SU-DHL-6 (cell line): Measurements from ENCODE around the gene LBX2.

Experiments
- H2AFZ ChIP-seq: fragments of 200-600 bp; sonication (generic); 2 replicates; pipeline ENCODE4 v1.6.1; 2014; ENCODE audit warnings: low read depth, mild to moderate bottlenecking, moderate library complexity, mixed read lengths, antibody characterized with exemption, low read length; ENCODE audit not compliant: severe bottlenecking
- H3F3A ChIP-seq: fragments of 200-600 bp; shearing (Covaris generic); 2 replicates; pipeline ENCODE4 v1.6.0; 2016; ENCODE audit warnings: antibody characterized with exemption, mild to moderate bottlenecking; ENCODE audit not compliant: insufficient read depth
- H3K27ac ChIP-seq: fragments of 200-600 bp; sonication (generic); 2 replicates; pipeline ENCODE4 v1.5.1; 2016; ENCODE audit warnings: low read depth, mild to moderate bottlenecking, low read length, moderate library complexity, mixed read lengths
- H3K27me3 ChIP-seq: fragments of 200-600 bp; sonication (generic), shearing (Covaris generic); 2 replicates; pipeline ENCODE4 v1.6.0; 2014; ENCODE audit warnings: mild to moderate bottlenecking, low read length
- H3K36me3 ChIP-seq: fragments of 200-600 bp; sonication (generic); 2 replicates; pipeline ENCODE4 v1.6.1; 2014; ENCODE audit warnings: mild to moderate bottlenecking, low read length, mixed read lengths
- H3K4me2 ChIP-seq: fragments of 300-600, 200-600 bp; shearing (Covaris generic), sonication (generic); 2 replicates; pipeline ENCODE4 v1.6.0; 2014; ENCODE audit warnings: low read length, low read depth, mild to moderate bottlenecking; ENCODE audit not compliant: poor library complexity, severe bottlenecking
- H3K4me3 ChIP-seq: fragments of 200-600 bp; sonication (generic); 2 replicates; pipeline ENCODE4 v1.5.1; 2014; ENCODE audit warnings: antibody characterized with exemption, low read length, mild to moderate bottlenecking, mixed read lengths; ENCODE audit not compliant: insufficient read depth, poor library complexity, severe bottlenecking
- H3K79me2 ChIP-seq: fragments of 200-600 bp; sonication (generic); 2 replicates; pipeline ENCODE4 v1.6.1; 2014; ENCODE audit warnings: mild to moderate bottlenecking, low read length, moderate library complexity; ENCODE audit not compliant: insufficient read depth
- H3K9ac ChIP-seq: fragments of 200-600 bp; sonication (generic); 2 replicates; pipeline ENCODE4 v1.7.0; 2014; ENCODE audit warnings: mild to moderate bottlenecking, low read length
- H3K9me2 ChIP-seq: fragments of 200-600 bp; sonication (generic); replicated peaks from 2 replicates; pipeline ENCODE4 v1.6.1; 2014; ENCODE audit warnings: low read length; ENCODE audit not compliant: insufficient read depth
- H3K9me3 ChIP-seq: fragments of 200-600 bp; sonication (generic); 2 replicates; pipeline ENCODE4 v1.6.1; 2014; ENCODE audit warnings: low read length, mixed read lengths; ENCODE audit not compliant: insufficient read depth
- H4K20me1 ChIP-seq: fragments of 200-600 bp; sonication (generic); 2 replicates; pipeline ENCODE4 v1.6.1; 2014; ENCODE audit warnings: low read depth, mild to moderate bottlenecking, antibody characterized with exemption, low read length, moderate library complexity, mixed read lengths
- EZH2phosphoT487 ChIP-seq: fragments of 200-600 bp; sonication (generic), shearing (Covaris generic); conservative IDR thresholded peaks from 2 replicates; pipeline ENCODE4 v1.6.1; 2018; ENCODE audit warnings: mild to moderate bottlenecking, antibody characterized with exemption, low read length, moderate library complexity, mixed read lengths
- TF ChIP-seq, protein P1 (sequence below): fragments of 200-600 bp; sonication (generic); IDR thresholded peaks from one replicate; pipeline ENCODE4 v1.5.1; 2017; ENCODE audit warnings: antibody characterized with exemption, mild to moderate bottlenecking, low read length, moderate library complexity; ENCODE audit not compliant: insufficient read depth, poor library complexity, severe bottlenecking

The LBX2 gene, protein sequence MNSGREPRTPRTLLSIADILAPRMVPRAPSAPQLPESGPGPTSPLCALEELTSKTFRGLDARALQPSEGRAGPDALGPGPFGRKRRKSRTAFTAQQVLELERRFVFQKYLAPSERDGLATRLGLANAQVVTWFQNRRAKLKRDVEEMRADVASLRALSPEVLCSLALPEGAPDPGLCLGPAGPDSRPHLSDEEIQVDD

DNA sequence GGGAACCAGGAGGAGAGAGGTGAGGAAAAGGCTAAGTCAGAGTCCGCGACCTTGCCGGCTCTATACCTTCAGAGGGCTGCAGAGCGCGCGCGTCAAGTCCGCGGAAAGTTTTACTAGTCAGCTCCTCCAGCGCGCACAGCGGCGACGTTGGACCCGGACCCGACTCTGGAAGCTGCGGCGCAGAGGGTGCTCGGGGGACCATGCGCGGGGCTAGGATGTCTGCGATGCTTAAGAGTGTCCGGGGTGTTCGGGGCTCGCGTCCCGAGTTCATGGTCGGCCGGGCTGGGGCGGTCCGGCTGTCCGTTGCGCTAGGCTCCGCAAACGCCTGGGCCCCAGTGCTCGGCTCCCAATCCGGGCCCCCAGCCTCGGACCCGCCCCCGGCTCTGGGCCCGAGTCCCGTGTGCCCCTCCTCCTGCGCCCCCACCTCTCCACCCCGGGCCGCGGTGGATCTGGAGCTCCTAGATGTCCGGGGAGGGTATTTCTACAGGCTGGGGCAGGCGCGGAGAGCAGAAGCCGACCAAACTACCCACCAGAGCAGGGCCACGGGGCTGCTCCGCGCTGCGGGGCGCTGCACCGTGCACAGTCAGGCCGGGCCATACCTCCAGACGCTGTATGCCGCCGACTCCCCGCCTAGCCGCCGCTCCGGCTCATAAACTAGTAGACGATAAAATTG is at the start of gene LBX2:
TSS of gene LBX2 (minus strand) at position 337 of the 673 bp plus-strand sequence. CDS start at position 271, 66 bp downstream.
- Histone ChIP-seq H3K4me2 (no peak within 1 kb of the TSS), H4K20me1 (no peaks in the 10 kb centered on the region), H3K9ac (no peak within 1 kb of the TSS), H3K9me3 (no peaks in the 10 kb centered on the region), H3F3A (no peaks in the 10 kb centered on the region), H2AFZ (no peak within 1 kb of the TSS), H3K4me3 (no peak within 1 kb of the TSS), H3K27ac (no peak within 1 kb of the TSS), H3K27me3 (no peaks in the 10 kb centered on the region), H3K79me2 (no peaks in the 10 kb centered on the region), H3K36me3 (no peaks in the 10 kb centered on the region), H3K9me2 (no peaks in the 10 kb centered on the region)
- TF ChIP-seq, protein P1, sequence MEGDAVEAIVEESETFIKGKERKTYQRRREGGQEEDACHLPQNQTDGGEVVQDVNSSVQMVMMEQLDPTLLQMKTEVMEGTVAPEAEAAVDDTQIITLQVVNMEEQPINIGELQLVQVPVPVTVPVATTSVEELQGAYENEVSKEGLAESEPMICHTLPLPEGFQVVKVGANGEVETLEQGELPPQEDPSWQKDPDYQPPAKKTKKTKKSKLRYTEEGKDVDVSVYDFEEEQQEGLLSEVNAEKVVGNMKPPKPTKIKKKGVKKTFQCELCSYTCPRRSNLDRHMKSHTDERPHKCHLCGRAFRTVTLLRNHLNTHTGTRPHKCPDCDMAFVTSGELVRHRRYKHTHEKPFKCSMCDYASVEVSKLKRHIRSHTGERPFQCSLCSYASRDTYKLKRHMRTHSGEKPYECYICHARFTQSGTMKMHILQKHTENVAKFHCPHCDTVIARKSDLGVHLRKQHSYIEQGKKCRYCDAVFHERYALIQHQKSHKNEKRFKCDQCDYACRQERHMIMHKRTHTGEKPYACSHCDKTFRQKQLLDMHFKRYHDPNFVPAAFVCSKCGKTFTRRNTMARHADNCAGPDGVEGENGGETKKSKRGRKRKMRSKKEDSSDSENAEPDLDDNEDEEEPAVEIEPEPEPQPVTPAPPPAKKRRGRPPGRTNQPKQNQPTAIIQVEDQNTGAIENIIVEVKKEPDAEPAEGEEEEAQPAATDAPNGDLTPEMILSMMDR = no peak
- TF ChIP-seq EZH2phosphoT487 = no peak

DNA sequence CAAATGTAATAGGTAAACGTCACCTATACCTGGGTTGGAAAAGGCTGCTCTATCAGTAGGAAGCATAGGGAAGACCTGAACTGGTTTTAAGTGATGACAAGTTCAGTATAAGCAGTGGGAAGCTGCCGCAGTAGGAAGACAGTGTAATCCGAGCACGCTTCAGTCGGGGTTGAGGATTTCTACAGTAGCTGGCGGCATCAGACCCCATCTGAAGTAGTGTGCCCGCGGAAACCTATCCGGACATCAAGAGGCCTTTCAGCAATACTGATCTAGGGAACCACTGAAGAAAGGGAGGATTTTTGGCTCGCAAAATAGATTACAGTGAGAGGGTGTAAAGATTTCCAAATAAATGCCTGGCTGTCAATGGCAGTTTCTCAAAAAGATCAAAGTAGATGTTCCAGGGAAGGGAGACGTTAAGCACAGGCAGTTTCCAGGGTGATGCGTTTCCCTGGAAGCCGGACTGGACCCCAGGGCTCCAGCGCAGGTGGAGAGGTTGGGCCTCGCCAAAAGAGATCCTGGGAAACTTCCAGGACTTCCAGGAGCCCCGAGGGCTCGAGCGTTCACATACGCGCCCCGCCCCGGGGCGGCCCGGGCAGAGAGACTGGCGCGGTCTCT is 49.0 kb upstream of the LBX2 start:
- H3K27me3 ChIP-seq = no peaks in the 10 kb centered on the region
- H3F3A ChIP-seq = no peaks in the 10 kb centered on the region
- TF ChIP-seq, protein P1 = no peak
- TF ChIP-seq EZH2phosphoT487 = no peak
- no peak overlapping the region for H2AFZ ChIP-seq
- no peaks in the 10 kb centered on the region for H3K9me3 ChIP-seq
- no peaks in the 10 kb centered on the region for H3K36me3 ChIP-seq
- H3K9ac ChIP-seq = no peak overlapping the region
- no peaks in the 10 kb centered on the region for H3K9me2 ChIP-seq
- H3K27ac ChIP-seq = no peak overlapping the region
- no peak overlapping the region for H3K4me3 ChIP-seq
- peak overlapping the region; percentile 24 for H3K4me2 ChIP-seq
- H3K79me2 ChIP-seq = no peaks in the 10 kb centered on the region
- H4K20me1 ChIP-seq = no peaks in the 10 kb centered on the region

DNA sequence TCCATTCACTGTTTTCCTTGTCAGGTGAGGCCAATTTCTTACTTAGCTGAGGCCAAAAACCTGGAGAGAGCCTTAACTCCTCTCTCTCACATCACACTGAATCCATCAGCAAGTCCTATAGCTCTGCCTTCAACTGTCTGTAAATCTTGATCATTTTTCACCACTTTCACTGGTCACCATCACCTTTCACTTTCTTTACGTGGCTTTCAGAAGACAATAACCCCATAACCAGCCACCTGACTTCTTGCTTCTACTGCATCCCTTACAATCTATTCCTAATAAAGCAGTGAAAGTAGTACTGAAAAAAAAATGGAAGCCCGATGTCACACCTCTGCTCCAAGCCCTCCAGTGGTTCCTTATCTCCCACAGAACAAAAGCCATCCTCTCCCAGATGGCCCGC is 46.6 kb upstream of the LBX2 start:
- Histone ChIP-seq H3K4me2 (no peak overlapping the region), H3K27me3 (no peaks in the 10 kb centered on the region), H3K9me2 (no peaks in the 10 kb centered on the region), H2AFZ (no peak overlapping the region), H3K79me2 (no peaks in the 10 kb centered on the region), H3K9ac (no peak overlapping the region), H4K20me1 (no peaks in the 10 kb centered on the region), H3K27ac (no peak overlapping the region), H3F3A (no peaks in the 10 kb centered on the region), H3K9me3 (no peaks in the 10 kb centered on the region), H3K4me3 (no peak overlapping the region), H3K36me3 (no peaks in the 10 kb centered on the region)
- TF ChIP-seq EZH2phosphoT487 = no peak
- TF ChIP-seq, protein P1 = no peak
